IMR-90 (cell line): ENCODE results near the gene LAMP5. TPM values are rescaled to one million over a fixed set of nuclear protein-coding genes. Genes with fewer than 3 reads are reported as not detected.

Experiments used
- ATAC-seq: fragments of 200-7000 bp; cut with Tn5 transposase; 2 replicates; pipeline ENCODE4 v1.9.1; 2020; ENCODE audit warnings: low read depth, mild to moderate bottlenecking, moderate library complexity
- BruUV-seq: library from RNA; stranded (reverse); fragments of 400-500 nt; replicated peaks from 2 replicates; lab custom pipeline; 2021; lab: Mats Ljungman, UMichigan
- CTCF ChIA-PET: fragments of 300-600 bp; formaldehyde crosslinking; extraction: SDS; loops from one replicate; lab custom pipeline; 2021; ENCODE audit warnings: antibody characterized with exemption; lab: Yijun Ruan, JAX
- POLR2A ChIA-PET: fragments of 300-600 bp; sonication (Branson Sonifier 250); formaldehyde crosslinking; loops from one replicate; lab custom pipeline; 2022; ENCODE audit warnings: antibody characterized with exemption; ENCODE audit not compliant: unreplicated experiment; lab: Charles Lee
- DNase-seq: peaks from one replicate; pipeline ENCODE4 v3.0.0; 2013
- H2AFZ ChIP-seq: replicated peaks from 2 replicates; pipeline ENCODE3; 2013; ENCODE audit warnings: low read length, mild to moderate bottlenecking; ENCODE audit not compliant: poor library complexity
- H2AK5ac ChIP-seq: 2 replicates; pipeline ENCODE4 v1.6.1; 2013; ENCODE audit warnings: low read depth, low read length, inconsistent platforms
- H2AK9ac ChIP-seq: replicated peaks from 2 replicates; pipeline ENCODE3; 2013; ENCODE audit warnings: mild to moderate bottlenecking, low read depth, low read length, moderate library complexity; ENCODE audit not compliant: poor library complexity
- H2BK120ac ChIP-seq: 2 replicates; pipeline ENCODE4 v1.6.1; 2013; ENCODE audit warnings: low read depth, low read length, inconsistent platforms
- H2BK15ac ChIP-seq: 3 replicates; pipeline ENCODE4 v1.6.1; 2013; ENCODE audit warnings: low read depth, low read length, inconsistent platforms
- H2BK20ac ChIP-seq: 2 replicates; pipeline ENCODE4 v1.6.1; 2013; ENCODE audit warnings: low read depth, mild to moderate bottlenecking, inconsistent platforms, low read length, moderate library complexity
- H2BK5ac ChIP-seq: 2 replicates; pipeline ENCODE4 v1.6.1; 2013; ENCODE audit warnings: mild to moderate bottlenecking, low read depth, low read length, inconsistent platforms; ENCODE audit not compliant: poor library complexity, severe bottlenecking
- H3K14ac ChIP-seq: replicated peaks from 2 replicates; pipeline ENCODE4 v1.6.1; 2013; ENCODE audit warnings: low read depth, low read length, inconsistent platforms
- H3K18ac ChIP-seq: 2 replicates; pipeline ENCODE4 v1.6.1; 2013; ENCODE audit warnings: low read depth, low read length, control low read depth
- H3K23ac ChIP-seq: 2 replicates; pipeline ENCODE4 v1.6.1; 2013; ENCODE audit warnings: low read depth, low read length, inconsistent platforms
- H3K27ac ChIP-seq: 2 replicates; pipeline ENCODE4 v1.5.1; 2013; ENCODE audit warnings: mild to moderate bottlenecking, control low read depth, low read length; ENCODE audit not compliant: insufficient read depth
- H3K27me3 ChIP-seq: 2 replicates; pipeline ENCODE4 v1.6.1; 2013; ENCODE audit warnings: low read length; ENCODE audit not compliant: control insufficient read depth, insufficient read depth
- H3K36me3 ChIP-seq: 2 replicates; pipeline ENCODE4 v1.6.1; 2013; ENCODE audit warnings: low read length, mixed read lengths; ENCODE audit not compliant: control insufficient read depth, insufficient read depth
- H3K4ac ChIP-seq: 2 replicates; pipeline ENCODE4 v1.6.1; 2013; ENCODE audit warnings: low read depth, low read length, inconsistent platforms
- H3K4me1 ChIP-seq: 2 replicates; pipeline ENCODE4 v1.6.1; 2013; ENCODE audit warnings: low read length, mixed read lengths; ENCODE audit not compliant: control insufficient read depth, insufficient read depth
- H3K4me2 ChIP-seq: 2 replicates; pipeline ENCODE4 v1.6.1; 2013; ENCODE audit warnings: low read depth, mild to moderate bottlenecking, control low read depth, low read length, moderate library complexity
- H3K4me3 ChIP-seq: 2 replicates; pipeline ENCODE4 v1.5.1; 2013; ENCODE audit warnings: low read depth, mild to moderate bottlenecking, control low read depth, low read length, moderate library complexity; ENCODE audit not compliant: insufficient read depth
- H3K56ac ChIP-seq: 2 replicates; pipeline ENCODE4 v1.6.1; 2013; ENCODE audit warnings: low read length, inconsistent platforms; ENCODE audit not compliant: insufficient read depth; ENCODE audit errors: extremely low read depth
- H3K79me1 ChIP-seq, 2 experiments: 2 replicates each; pipeline ENCODE4 v1.6.1; 2013; ENCODE audit warnings: low read length in 2 of 2, inconsistent platforms in 1 of 2, low read depth in 1 of 2
- H3K9ac ChIP-seq: 2 replicates; pipeline ENCODE4 v1.6.1; 2013; ENCODE audit warnings: low read depth, low read length, control low read depth
- H3K9me1 ChIP-seq: 2 replicates; pipeline ENCODE4 v1.6.1; 2013; ENCODE audit warnings: low read length, inconsistent platforms; ENCODE audit not compliant: insufficient read depth
- H3K9me3 ChIP-seq: 2 replicates; pipeline ENCODE4 v1.6.1; 2013; ENCODE audit warnings: low read length; ENCODE audit not compliant: control insufficient read depth, insufficient read depth
- H4K20me1 ChIP-seq: 2 replicates; pipeline ENCODE4 v1.6.1; 2013; ENCODE audit warnings: low read length, inconsistent platforms; ENCODE audit not compliant: insufficient read depth
- H4K5ac ChIP-seq: 2 replicates; pipeline ENCODE4 v1.6.1; 2013; ENCODE audit warnings: mild to moderate bottlenecking, low read depth, low read length, control low read depth
- H4K8ac ChIP-seq, 2 experiments: 2 replicates each; pipeline ENCODE4 v1.6.1; 2013; ENCODE audit warnings: low read depth in 2 of 2, low read length in 2 of 2, control low read depth in 1 of 2, inconsistent platforms in 1 of 2
- H4K91ac ChIP-seq: 2 replicates; pipeline ENCODE4 v1.6.1; 2013; ENCODE audit warnings: low read depth, low read length, inconsistent platforms; ENCODE audit not compliant: insufficient read depth
- BHLHE40 ChIP-seq: fragments of 150-350 bp; IDR thresholded peaks from 2 replicates; pipeline ENCODE4 v1.6.1; 2016; ENCODE audit warnings: mild to moderate bottlenecking, low read depth, low read length
- CEBPB ChIP-seq: IDR thresholded peaks from 2 replicates; pipeline ENCODE4 v1.6.1; 2012; ENCODE audit warnings: low read depth, low read length, improper control_type of control experiment
- CHD1 ChIP-seq: IDR thresholded peaks from 2 replicates; pipeline ENCODE4 v1.6.1; 2012; ENCODE audit warnings: low read depth, low read length, improper control_type of control experiment
- MAFK ChIP-seq: IDR thresholded peaks from 2 replicates; pipeline ENCODE4 v1.6.1; 2012; ENCODE audit warnings: low read depth, low read length, improper control_type of control experiment
- MAZ ChIP-seq: IDR thresholded peaks from 2 replicates; pipeline ENCODE4 v1.6.1; 2012; ENCODE audit warnings: low read depth, mild to moderate bottlenecking, low read length, improper control_type of control experiment, moderate library complexity, borderline replicate concordance
- MXI1 ChIP-seq: IDR thresholded peaks from 2 replicates; pipeline ENCODE4 v1.6.1; 2012; ENCODE audit warnings: low read depth, mild to moderate bottlenecking, low read length, moderate library complexity, borderline replicate concordance
- RAD21 ChIP-seq: IDR thresholded peaks from 2 replicates; pipeline ENCODE4 v1.6.1; 2012; ENCODE audit warnings: low read length, improper control_type of control experiment
- RCOR1 ChIP-seq: IDR thresholded peaks from 2 replicates; pipeline ENCODE4 v1.6.1; 2012; ENCODE audit warnings: mild to moderate bottlenecking, low read length, improper control_type of control experiment; ENCODE audit not compliant: insufficient replicate concordance
- RFX5 ChIP-seq: IDR thresholded peaks from 2 replicates; pipeline ENCODE4 v1.8.0; 2012; ENCODE audit warnings: low read depth, mild to moderate bottlenecking, low read length, moderate library complexity
- SMC3 ChIP-seq: fragments of 150-350 bp; IDR thresholded peaks from 2 replicates; pipeline ENCODE4 v1.6.1; 2016; ENCODE audit warnings: low read depth, mild to moderate bottlenecking, antibody characterized with exemption, low read length, moderate library complexity
- WGBS, 2 experiments: methylation state at CpG; one replicate each; pipeline versions ENCODE4 v1.1.5 to v1.1.7; 2013; ENCODE audit warnings: missing lambda C conversion rate in 2 of 2; ENCODE audit not compliant: insufficient read length in 1 of 2; ENCODE audit errors: extremely low coverage in 2 of 2; 5-methylcytosine and 5-hydroxymethylcytosine counted together
- dilution Hi-C: fragments of 300-500 bp; cut with HindIII; formaldehyde crosslinking; loops from one replicate; pipeline ENCODE4 v1.14.3; 2018; ENCODE audit warnings: low sequenced_read_pairs; ENCODE audit not compliant: unreplicated experiment
- in situ Hi-C: fragments of 300-500 bp; cut with MboI; formaldehyde crosslinking; loops from 3 replicates; pipeline ENCODE4 v1.14.3; 2019; ENCODE audit warnings: low sequenced_read_pairs, inconsistent platforms, mixed read lengths
- intact Hi-C: fragments of 100-400 bp; cut with micrococcal nuclease; formaldehyde crosslinking; loops from 2 replicates; pipeline ENCODE4 v1.10.0; 2022
- polyA plus RNA-seq, 3 experiments: library from polyadenylated mRNA; depleted of rRNA; stranded (reverse); fragments of >200 nt; gene quantifications; 2 replicates each; pipeline ENCODE4 v1.2.3, GENCODE V29; 2012; ENCODE audit warnings: low replicate concordance in 1 of 3
- total RNA-seq: library from RNA; depleted of rRNA; stranded (reverse); fragments of >200 nt; gene quantifications from 2 replicates; pipeline ENCODE4 v1.2.3, GENCODE V29; 2012
- TF ChIP-seq, protein P1 (sequence below): fragments of 150-350 bp; IDR thresholded peaks from 2 replicates; pipeline ENCODE4 v1.6.1; 2017; ENCODE audit warnings: mild to moderate bottlenecking, antibody characterized with exemption, low read length, low read depth
- TF ChIP-seq, protein P2 (sequence below): fragments of 150-350 bp; IDR thresholded peaks from 2 replicates; pipeline ENCODE4 v1.6.1; 2016; ENCODE audit warnings: low read depth, mild to moderate bottlenecking, low read length, moderate library complexity, borderline replicate concordance

LAMP5 gene
- total and polyA plus RNA-seq, 2 of the 4 experiments (the other 2 are of a cell fraction): not detected

DNA sequence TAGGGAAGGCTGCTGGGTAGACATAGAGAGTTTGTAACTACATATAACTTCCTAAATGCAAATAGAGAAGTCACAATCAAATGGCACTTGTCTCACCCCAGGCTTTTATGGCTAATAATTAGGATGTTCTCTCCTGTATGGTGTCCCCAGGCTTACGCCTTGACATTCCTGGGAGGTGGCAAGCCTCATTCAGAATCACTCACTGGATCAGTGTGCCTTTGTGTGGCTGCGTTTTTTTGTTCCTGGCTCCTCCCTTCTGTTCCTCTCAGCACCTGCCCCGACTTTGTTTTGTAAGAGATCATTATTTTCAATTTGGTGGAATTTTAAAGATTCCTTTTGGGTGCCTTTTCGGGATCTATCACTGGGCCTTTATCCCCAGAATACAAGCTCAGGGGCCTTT, 5.7 kb downstream of the LAMP5 start:
- no CpG with 5 or more reads among the region's 4 CpGs for WGBS, 2 experiments
- H3K4me2 ChIP-seq: no peak overlapping the region
- H2AK5ac ChIP-seq: no peak overlapping the region
- H4K5ac ChIP-seq: no peak overlapping the region
- peaks cover 54% of the 10 kb centered on the region for H3K27me3 ChIP-seq
- in situ Hi-C loops: no loop called here
- peaks cover 3% of the 10 kb centered on the region; the same call in 1 of the 2 replicates for H3K9me3 ChIP-seq
- H4K20me1 ChIP-seq: no peaks in the 10 kb centered on the region
- H2AFZ ChIP-seq: no peak overlapping the region
- no peak overlapping the region for H2BK15ac ChIP-seq
- H4K91ac ChIP-seq: no peak overlapping the region
- no peak overlapping the region for H3K4me3 ChIP-seq
- no peak overlapping the region for H2AK9ac ChIP-seq
- intact Hi-C loops: no loop called here
- no peak overlapping the region for H3K56ac ChIP-seq
- no peak overlapping the region for H3K18ac ChIP-seq
- no peaks in the 10 kb centered on the region for H3K36me3 ChIP-seq
- dilution Hi-C loops: no loop called here
- POLR2A ChIA-PET: no interaction called here
- no peak overlapping the region for H3K23ac ChIP-seq
- no peaks in the 10 kb centered on the region for H3K9me1 ChIP-seq
- CTCF ChIA-PET: interaction anchor here (1.3 kb wide), 1 partner anchor 16 kb away, joined by 7 read pairs; no protein-coding TSS in a partner anchor
- no peak overlapping the region for H3K27ac ChIP-seq
- no peak overlapping the region for H3K9ac ChIP-seq
- ATAC-seq (no peak), DNase-seq (no peak)
- no peak overlapping the region for H2BK120ac ChIP-seq
- no peak overlapping the region for H4K8ac ChIP-seq
- TF ChIP-seq MAZ: no peak
- no peak for TF ChIP-seq RFX5
- TF ChIP-seq, protein P1, sequence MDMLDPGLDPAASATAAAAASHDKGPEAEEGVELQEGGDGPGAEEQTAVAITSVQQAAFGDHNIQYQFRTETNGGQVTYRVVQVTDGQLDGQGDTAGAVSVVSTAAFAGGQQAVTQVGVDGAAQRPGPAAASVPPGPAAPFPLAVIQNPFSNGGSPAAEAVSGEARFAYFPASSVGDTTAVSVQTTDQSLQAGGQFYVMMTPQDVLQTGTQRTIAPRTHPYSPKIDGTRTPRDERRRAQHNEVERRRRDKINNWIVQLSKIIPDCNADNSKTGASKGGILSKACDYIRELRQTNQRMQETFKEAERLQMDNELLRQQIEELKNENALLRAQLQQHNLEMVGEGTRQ: no peak
- no peak for TF ChIP-seq MAFK
- no peak for TF ChIP-seq CHD1
- TF ChIP-seq CEBPB: no peak
- no peak for TF ChIP-seq RAD21
- no peak for TF ChIP-seq MXI1
- TF ChIP-seq BHLHE40: no peak
- no peak for TF ChIP-seq RCOR1
- TF ChIP-seq SMC3: no peak
- TF ChIP-seq, protein P2, sequence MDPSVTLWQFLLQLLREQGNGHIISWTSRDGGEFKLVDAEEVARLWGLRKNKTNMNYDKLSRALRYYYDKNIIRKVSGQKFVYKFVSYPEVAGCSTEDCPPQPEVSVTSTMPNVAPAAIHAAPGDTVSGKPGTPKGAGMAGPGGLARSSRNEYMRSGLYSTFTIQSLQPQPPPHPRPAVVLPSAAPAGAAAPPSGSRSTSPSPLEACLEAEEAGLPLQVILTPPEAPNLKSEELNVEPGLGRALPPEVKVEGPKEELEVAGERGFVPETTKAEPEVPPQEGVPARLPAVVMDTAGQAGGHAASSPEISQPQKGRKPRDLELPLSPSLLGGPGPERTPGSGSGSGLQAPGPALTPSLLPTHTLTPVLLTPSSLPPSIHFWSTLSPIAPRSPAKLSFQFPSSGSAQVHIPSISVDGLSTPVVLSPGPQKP: no peak
- no peak overlapping the region for H2BK5ac ChIP-seq
- no peak overlapping the region for H3K4ac ChIP-seq
- H2BK20ac ChIP-seq: no peak overlapping the region
- H3K79me1 ChIP-seq: no peaks in the 10 kb centered on the region
- no peaks in the 10 kb centered on the region; the same call in 1 of the 2 replicates for H3K4me1 ChIP-seq
- H3K14ac ChIP-seq: no peak overlapping the region
- no TSS peak for BruUV-seq
